Natural killer cell (primary cell): Measurements from ENCODE around the gene TP53I13. TPM values are rescaled to one million over a fixed set of nuclear protein-coding genes. Genes with fewer than 3 reads are reported as not detected.

Experiments used
- ATAC-seq, 3 donors: fragments of 150-1000 bp in 2 of 3; fragments of 200-7000 bp in 1 of 3; cut with Tn5 transposase; 1 replicate in 1 of 3; 2 replicates in 2 of 3; pipeline ENCODE4 v1.10.0; 2021; ENCODE audit warnings: mild to moderate bottlenecking in 2 of 3, moderate library complexity in 2 of 3
- DNase-seq, 2 donors: peaks; one replicate each; pipeline versions ENCODE4 v3.0.0 to v3.0.0-alpha.2; 2013 to 2021; ENCODE audit warnings: mixed read lengths in 1 of 2
- H3K27ac ChIP-seq: one replicate; pipeline ENCODE4 v1.5.1; 2013; ENCODE audit warnings: mild to moderate bottlenecking, low read length
- H3K27me3 ChIP-seq: one replicate; pipeline ENCODE4 v1.6.1; 2013; ENCODE audit warnings: low read length; ENCODE audit not compliant: control insufficient read depth, insufficient read depth
- H3K36me3 ChIP-seq: one replicate; pipeline ENCODE4 v1.6.1; 2013; ENCODE audit warnings: low read length; ENCODE audit not compliant: control insufficient read depth, insufficient read depth
- H3K4me1 ChIP-seq: one replicate; pipeline ENCODE4 v1.6.1; 2013; ENCODE audit warnings: low read length; ENCODE audit not compliant: control insufficient read depth, insufficient read depth
- H3K4me3 ChIP-seq: one replicate; pipeline ENCODE4 v1.5.1; 2013; ENCODE audit warnings: low read length
- H3K9me3 ChIP-seq: one replicate; pipeline ENCODE4 v1.6.1; 2013; ENCODE audit warnings: low read length; ENCODE audit not compliant: control insufficient read depth, insufficient read depth
- H3K27ac Mint-ChIP-seq, 2 donors: one replicate each; pipeline ENCODE4 v1.8.0; 2022; ENCODE audit warnings: mild to moderate bottlenecking in 2 of 2, mixed read lengths in 2 of 2, moderate library complexity in 1 of 2
- H3K27me3 Mint-ChIP-seq, 2 donors: one replicate each; pipeline ENCODE4 v1.8.0; 2022; ENCODE audit warnings: low read depth in 2 of 2, mixed read lengths in 2 of 2
- H3K36me3 Mint-ChIP-seq: one replicate; pipeline ENCODE4 v1.8.0; 2022; ENCODE audit warnings: mixed read lengths
- H3K4me1 Mint-ChIP-seq, 2 donors: one replicate each; pipeline ENCODE4 v1.8.0; 2022; ENCODE audit warnings: mixed read lengths in 2 of 2
- H3K4me3 Mint-ChIP-seq: one replicate; pipeline ENCODE4 v1.8.0; 2022; ENCODE audit warnings: mild to moderate bottlenecking, moderate library complexity, mixed read lengths
- H3K9me3 Mint-ChIP-seq, 2 donors: one replicate each; pipeline ENCODE4 v1.8.0; 2022; ENCODE audit warnings: mixed read lengths in 2 of 2
- CTCF ChIP-seq: fragments of 200-600 bp; IDR thresholded peaks from one replicate; pipeline ENCODE4 v1.8.0; 2022; ENCODE audit warnings: antibody characterized with exemption
- WGBS: methylation state at CpG from one replicate; pipeline ENCODE4 v1.1.7; 2013; ENCODE audit warnings: missing lambda C conversion rate; ENCODE audit not compliant: insufficient coverage; 5-methylcytosine and 5-hydroxymethylcytosine counted together
- intact Hi-C: fragments of 100-400 bp; cut with micrococcal nuclease; formaldehyde crosslinking; loops from one replicate; pipeline ENCODE4 v1.14.2; 2022
- total RNA-seq, 4 donors: library from RNA; stranded (reverse); fragments of 120-200 nt in 1 of 4; gene quantifications; one replicate each; pipeline versions ENCODE4 v1.2.3 to v1.2.4, GENCODE V29; 2013 to 2022

The TP53I13 gene
- total RNA-seq, 3 donors from 2014 or later (not counting 1 experiment from before 2014, with no cell fraction given) = 122 to 148 (median 148) TPM

- Histone ChIP-seq H3K4me3 (peak overlapping the region; percentile 70), H3K36me3 (no peaks in the 10 kb centered on the region), H3K27me3 (peaks cover 1% of the 10 kb centered on the region), H3K4me1 (peaks cover 80% of the 10 kb centered on the region), H3K27ac (peak overlapping the region; percentile 56), H3K9me3 (no peaks in the 10 kb centered on the region)
- H3K27ac Mint-ChIP-seq = peak overlapping the region; percentile 50 to 79
- H3K4me3 Mint-ChIP-seq = peak overlapping the region; percentile 85
- no peaks in the 10 kb centered on the region for H3K36me3 Mint-ChIP-seq
- no peak for TF ChIP-seq CTCF
- no peaks in the 10 kb centered on the region for H3K27me3 Mint-ChIP-seq
- ATAC-seq = peak; percentile 20 to 45 (median 34)
- intact Hi-C loops = loop anchor here (1.0 to 2.0 kb wide), 3 partner anchors 8 to 26 kb away; partner anchors contain the start of gene TP53I13
- DNase-seq = peak in 1 of 2 donors; percentile 70
- peaks cover 20 to 70% of the 10 kb centered on the region in 2 donors for H3K4me1 Mint-ChIP-seq
- no peaks in the 10 kb centered on the region for H3K9me3 Mint-ChIP-seq
- under 1% methylated on average over 72 of the region's 72 CpGs for WGBS
These were observed 20.3 kb downstream of the TP53I13 start for GRCh38 chr17:29588562-29589411.

- no peak for TF ChIP-seq CTCF
- DNase-seq (peak; percentile 86 to 93), ATAC-seq (peak; percentile 86 to 95 (median 87))
- peaks cover 20 to 67% of the 10 kb centered on the region in 2 donors for H3K4me1 Mint-ChIP-seq
- H3K9me3 Mint-ChIP-seq = no peaks in the 10 kb centered on the region
- intact Hi-C loops = loop anchor here (1.0 to 2.0 kb wide), 3 partner anchors 9 to 25 kb away; partner anchors contain the start of gene TP53I13
- H3K36me3 Mint-ChIP-seq = no peaks in the 10 kb centered on the region
- no peaks in the 10 kb centered on the region for H3K9me3 ChIP-seq
- no peaks in the 10 kb centered on the region for H3K27me3 Mint-ChIP-seq
- peaks cover 80% of the 10 kb centered on the region for H3K4me1 ChIP-seq
- H3K4me3 ChIP-seq = peak within 1 kb of the TSS; percentile 70
- WGBS = 6% methylated on average over 68 of the region's 70 CpGs
- H3K27ac Mint-ChIP-seq = peak within 1 kb of the TSS; percentile 50 to 83
- H3K4me3 Mint-ChIP-seq = peak within 1 kb of the TSS; percentile 85
- H3K36me3 ChIP-seq = no peaks in the 10 kb centered on the region
- H3K27me3 ChIP-seq = peaks cover 3% of the 10 kb centered on the region
- H3K27ac ChIP-seq = peak within 1 kb of the TSS; percentile 66
These were observed 21.3 kb downstream of the TP53I13 start, which contains the start of gene GIT1 for GRCh38 chr17:29589524-29590410. GIT1 (minus strand) TSS chr17:29589648; CDS start chr17:29589378, 270 bp downstream.

GRCh38 chr17:29590411-29591145 is 22.1 kb downstream of the TP53I13 start:
- peaks cover 3% of the 10 kb centered on the region for H3K27me3 ChIP-seq
- Mint-ChIP-seq H3K9me3 (no peaks in the 10 kb centered on the region), H3K27me3 (no peaks in the 10 kb centered on the region), H3K27ac (peak overlapping the region in 1 of 2 donors; percentile 83), H3K4me3 (peak overlapping the region; percentile 80), H3K36me3 (no peaks in the 10 kb centered on the region), H3K4me1 (peaks cover 20 to 62% of the 10 kb centered on the region in 2 donors)
- no peaks in the 10 kb centered on the region for H3K36me3 ChIP-seq
- no peak for TF ChIP-seq CTCF
- intact Hi-C loops = no loop called here
- ATAC-seq = no peak
- H3K9me3 ChIP-seq = no peaks in the 10 kb centered on the region
- peak in 1 of 2 donors; percentile 48 for DNase-seq
- peak overlapping the region; percentile 61 for H3K4me3 ChIP-seq
- H3K27ac ChIP-seq = no peak overlapping the region
- 49% methylated on average over 30 of the region's 30 CpGs for WGBS
- peaks cover 72% of the 10 kb centered on the region for H3K4me1 ChIP-seq
